Right lobe of liver (tissue), 6 donors: ENCODE data around the gene CEP63. TPM values are rescaled to one million over a fixed set of nuclear protein-coding genes. Genes with fewer than 3 reads are reported as not detected.
A peak's percentile ranks its signal among the peaks of the same experiment; 100 is the strongest.

Experiments
- ATAC-seq, 4 donors: fragments of 200-7000 bp; cut with Tn5 transposase; one replicate each; pipeline ENCODE4 v1.9.1; 2020; ENCODE audit warnings: mild to moderate bottlenecking in 4 of 4, moderate library complexity in 4 of 4
- DNase-seq, 3 donors: peaks; one replicate each; pipeline ENCODE4 v3.0.0-alpha.2; 2020
- H3K27ac ChIP-seq, 3 donors: fragments of 200-600 bp; one replicate each; pipeline ENCODE4 v1.8.0; 2022
- H3K27me3 ChIP-seq, 2 donors: fragments of 200-600 bp; one replicate each; pipeline ENCODE4 v1.8.0; 2022
- H3K36me3 ChIP-seq, 4 donors: fragments of 200-600 bp; sonication (generic) in 1 of 4; one replicate each; pipeline versions ENCODE4 v1.5.1 to v1.8.0; 2017 to 2022; ENCODE audit warnings: control low read depth in 1 of 4
- H3K4me1 ChIP-seq, 4 donors: fragments of 200-600 bp; sonication (generic) in 1 of 4; one replicate each; pipeline versions ENCODE4 v1.5.1 to v1.8.0; 2017 to 2022; ENCODE audit warnings: control low read depth in 1 of 4
- H3K4me3 ChIP-seq, 3 donors: fragments of 200-600 bp; one replicate each; pipeline ENCODE4 v1.8.0; 2022
- H3K9me3 ChIP-seq, 4 donors: fragments of 200-600 bp; sonication (generic) in 1 of 4; one replicate each; pipeline versions ENCODE4 v1.5.1 to v1.8.0; 2017 to 2022; ENCODE audit warnings: control low read depth in 1 of 4
- CTCF ChIP-seq, 4 donors: fragments of 200-600 bp in 3 of 4; fragments of 450-650 bp in 1 of 4; IDR thresholded peaks; one replicate each; pipeline versions ENCODE4 v1.5.1 to v1.8.0; 2016 to 2022; ENCODE audit warnings: antibody characterized with exemption in 4 of 4, mild to moderate bottlenecking in 2 of 4
- POLR2A ChIP-seq: fragments of 450-650 bp; IDR thresholded peaks from one replicate; pipeline ENCODE4 v1.6.1; 2017; ENCODE audit warnings: antibody characterized with exemption, mild to moderate bottlenecking
- WGBS: methylation state at CpG from one replicate; pipeline ENCODE4 v1.1.6; 2018; ENCODE audit warnings: low coverage, low lambda C conversion rate; ENCODE audit not compliant: insufficient coverage; ENCODE audit errors: missing lambda C conversion rate; 5-methylcytosine and 5-hydroxymethylcytosine counted together
- intact Hi-C, 2 donors: fragments of 100-400 bp; cut with DNase I; formaldehyde crosslinking; loops; one replicate each; pipeline versions ENCODE4 v1.11.2 to v1.14.1; 2022
- total RNA-seq, 6 experiments: library from RNA; depleted of rRNA in 2 of 6; stranded (reverse); fragments of >200 nt in 2 of 6; fragmentation: NEBNext Ultra II Directional in 3 of 6; extraction: Animal tissue kit (Norgen Biotek cat#: 25700) in 3 of 6; gene quantifications; one replicate each; pipeline versions ENCODE4 v1.1.0 to v1.2.4, GENCODE V29; 2016 to 2023
- donor health status: DM: no; HTN: yes; CAD: no.
- donor health status: DM: no; HTN: no; CAD: no.
- donor health status: DM: no; HTN: no; CAD: no.
- donor health status: DM: no; HTN: yes; CAD: no.
- donor health status: DM: no; HTN: yes; CAD: no.

CEP63 gene
- total RNA-seq, 6 experiments from 2014 or later: 8.7 to 14.4 (median 9.1) TPM

GRCh38 chr3:134511500-134511899 lies 25.6 kb downstream of the CEP63 start:
- no peaks in the 10 kb centered on the region for H3K9me3 ChIP-seq
- no peak for DNase-seq
- TF ChIP-seq POLR2A: no peak
- no peak for TF ChIP-seq CTCF (IDR thresholded peaks at IDR 0.05)
- H3K27ac ChIP-seq: no peak overlapping the region
- no peak overlapping the region for H3K4me3 ChIP-seq
- no peaks in the 10 kb centered on the region for H3K27me3 ChIP-seq
- H3K4me1 ChIP-seq: no peaks in the 10 kb centered on the region
- WGBS: 70% methylated on average over 2 of the region's 2 CpGs
- intact Hi-C loops: no loop called here
- no peaks in the 10 kb centered on the region for H3K36me3 ChIP-seq
- no peak for ATAC-seq

GRCh38 chr3:134516905-134517304 lies 31.0 kb downstream of the CEP63 start:
- Histone ChIP-seq H3K27me3 (no peaks in the 10 kb centered on the region), H3K27ac (peak overlapping the region in 1 of 3 donors; percentile 6), H3K9me3 (peaks cover 0 to 5% (median 0%) of the 10 kb centered on the region in 4 donors), H3K36me3 (no peaks in the 10 kb centered on the region), H3K4me3 (no peak overlapping the region), H3K4me1 (no peaks in the 10 kb centered on the region)
- WGBS: 76% methylated on average over 3 of the region's 3 CpGs
- ATAC-seq (no peak), DNase-seq (no peak)
- TF ChIP-seq POLR2A (no peak), CTCF (IDR thresholded peaks at IDR 0.05) (no peak)
- intact Hi-C loops: no loop called here

- ATAC-seq (peak in 3 of 4 donors; percentile 34 to 87 (median 42)), DNase-seq (no peak)
- H3K9me3 ChIP-seq: peaks cover 0 to 5% (median 0%) of the 10 kb centered on the region in 4 donors
- H3K27me3 ChIP-seq: no peaks in the 10 kb centered on the region
- H3K27ac ChIP-seq: peak overlapping the region in 1 of 3 donors; percentile 6
- H3K4me3 ChIP-seq: no peak overlapping the region
- no peaks in the 10 kb centered on the region for H3K4me1 ChIP-seq
- no peaks in the 10 kb centered on the region for H3K36me3 ChIP-seq
- intact Hi-C loops: no loop called here
- no peak for TF ChIP-seq CTCF (IDR thresholded peaks at IDR 0.05)
- no peak for TF ChIP-seq POLR2A
Observed at GRCh38 chr3:134517791-134518190, 31.9 kb downstream of the CEP63 start.

- Histone ChIP-seq H3K9me3 (peaks cover 0 to 10% (median 5%) of the 10 kb centered on the region in 4 donors), H3K27ac (no peak overlapping the region), H3K4me1 (no peaks in the 10 kb centered on the region), H3K36me3 (no peaks in the 10 kb centered on the region), H3K4me3 (no peak overlapping the region), H3K27me3 (no peaks in the 10 kb centered on the region)
- no peak for ATAC-seq
- intact Hi-C loops: no loop called here
- no peak for DNase-seq
- WGBS: 98% methylated on average over 5 of the region's 6 CpGs
- TF ChIP-seq POLR2A (no peak), CTCF (IDR thresholded peaks at IDR 0.05) (no peak)
Observed at GRCh38 chr3:134522541-134522940, 36.7 kb downstream of the CEP63 start.

- DNase-seq (no peak), ATAC-seq (no peak)
- Histone ChIP-seq H3K4me3 (no peak overlapping the region), H3K9me3 (peaks cover 0 to 9% (median 3%) of the 10 kb centered on the region in 4 donors), H3K27ac (no peak overlapping the region), H3K4me1 (no peaks in the 10 kb centered on the region), H3K27me3 (no peaks in the 10 kb centered on the region), H3K36me3 (no peaks in the 10 kb centered on the region)
- intact Hi-C loops: no loop called here
- TF ChIP-seq POLR2A (no peak), CTCF (IDR thresholded peaks at IDR 0.05) (no peak)
Observed at GRCh38 chr3:134525293-134525692, 39.4 kb downstream of the CEP63 start.
